AG20443 (cell line): ENCODE measurements around the gene LSM3.
A peak's percentile ranks its signal among the peaks of the same experiment; 100 is the strongest.
"Not testable (repeated sequence)": the region's sequence is repeated elsewhere in the genome, so short reads cannot be mapped to it uniquely, and the experiment has no call there.

Experiments
- DNase-seq: peaks from one replicate; pipeline ENCODE4 v3.0.0; 2012; ENCODE audit warnings: low spot score, mixed read lengths

The LSM3 gene

DNA sequence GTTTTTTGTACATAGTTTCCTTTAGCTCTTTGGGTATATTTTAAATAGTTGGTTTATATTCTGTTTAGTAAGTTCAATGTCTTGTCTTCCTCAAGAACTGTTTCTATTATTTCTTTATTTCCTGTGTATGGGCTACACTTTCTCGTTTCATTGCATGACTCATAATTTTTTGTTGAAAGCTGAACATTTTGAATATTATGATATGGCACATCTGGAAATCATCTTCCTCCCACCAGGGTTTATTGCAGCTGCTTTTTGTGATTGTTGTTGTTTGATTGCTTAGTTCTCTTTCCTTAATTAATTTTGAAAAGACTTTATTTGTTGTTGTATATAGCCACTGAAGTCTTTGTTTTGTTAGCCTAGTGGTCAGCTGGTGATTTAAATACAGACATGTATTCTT lies 43.8 kb downstream of the LSM3 start:
- no peak for DNase-seq

- no peak for DNase-seq
Observed at GRCh38 chr3:14222900-14223594, 44.4 kb downstream of the LSM3 start.

DNA sequence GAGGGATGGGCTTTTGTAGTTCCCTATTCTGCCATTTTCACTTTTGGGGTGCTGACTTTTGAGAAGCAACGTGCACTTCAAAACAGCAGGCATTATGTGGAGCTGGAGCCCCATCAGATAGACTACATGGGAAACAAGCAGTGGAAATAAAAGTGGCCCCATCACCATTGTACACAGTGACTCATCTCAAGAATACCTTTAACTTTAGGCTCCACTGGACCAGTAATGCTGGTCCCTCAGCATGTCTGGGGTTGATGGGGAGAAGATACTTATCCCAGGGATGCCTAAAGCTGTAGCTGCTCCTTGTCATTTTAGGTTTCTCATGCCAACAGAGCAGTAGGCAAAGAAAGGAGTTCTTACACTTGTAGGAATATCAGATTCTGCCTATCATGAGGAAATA lies 45.0 kb downstream of the LSM3 start:
- DNase-seq = no peak

DNA sequence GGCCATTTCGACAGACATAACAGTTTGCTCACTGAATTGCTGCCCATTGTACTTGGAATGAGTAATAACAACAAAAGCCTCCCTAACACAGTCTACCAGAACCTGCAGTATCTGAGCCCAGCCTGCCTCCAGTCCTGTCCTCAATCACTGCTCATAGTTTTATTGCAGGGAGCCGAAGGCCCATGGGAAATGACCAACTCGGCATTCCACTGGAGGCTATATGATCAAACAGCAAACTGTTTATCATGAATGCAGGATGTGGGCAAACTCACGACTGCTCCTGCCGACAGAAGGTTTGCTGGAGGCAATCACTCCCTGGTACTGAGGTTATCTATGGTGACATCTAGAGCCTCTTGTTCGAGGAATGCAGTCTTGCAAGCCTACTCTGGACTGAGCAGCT lies 46.3 kb downstream of the LSM3 start:
- no peak for DNase-seq

- no peak for DNase-seq
Observed at GRCh38 chr3:14225421-14225820, 46.8 kb downstream of the LSM3 start.

GRCh38 chr3:14226351-14226750 lies 47.7 kb downstream of the LSM3 start:
- DNase-seq = not testable (repeated sequence)

DNA sequence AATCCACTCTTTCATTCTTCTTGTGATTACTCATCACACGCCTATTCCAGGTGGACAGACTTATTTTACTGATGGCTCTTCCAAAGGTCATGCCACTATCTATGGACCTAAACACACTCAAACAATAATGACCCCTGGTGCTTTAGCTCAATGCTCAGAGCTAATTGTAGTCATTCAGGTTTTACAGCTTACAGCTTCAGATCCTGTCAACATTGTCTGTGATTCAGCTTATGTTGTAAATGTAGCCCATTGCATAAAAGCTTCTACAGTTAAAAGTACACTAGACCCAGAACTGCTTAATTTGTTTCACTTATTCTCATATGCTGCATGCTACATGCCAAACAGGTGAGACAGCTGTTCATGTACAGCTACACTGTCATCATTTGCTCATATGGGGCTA lies 49.2 kb downstream of the LSM3 start:
- no peak for DNase-seq

DNA sequence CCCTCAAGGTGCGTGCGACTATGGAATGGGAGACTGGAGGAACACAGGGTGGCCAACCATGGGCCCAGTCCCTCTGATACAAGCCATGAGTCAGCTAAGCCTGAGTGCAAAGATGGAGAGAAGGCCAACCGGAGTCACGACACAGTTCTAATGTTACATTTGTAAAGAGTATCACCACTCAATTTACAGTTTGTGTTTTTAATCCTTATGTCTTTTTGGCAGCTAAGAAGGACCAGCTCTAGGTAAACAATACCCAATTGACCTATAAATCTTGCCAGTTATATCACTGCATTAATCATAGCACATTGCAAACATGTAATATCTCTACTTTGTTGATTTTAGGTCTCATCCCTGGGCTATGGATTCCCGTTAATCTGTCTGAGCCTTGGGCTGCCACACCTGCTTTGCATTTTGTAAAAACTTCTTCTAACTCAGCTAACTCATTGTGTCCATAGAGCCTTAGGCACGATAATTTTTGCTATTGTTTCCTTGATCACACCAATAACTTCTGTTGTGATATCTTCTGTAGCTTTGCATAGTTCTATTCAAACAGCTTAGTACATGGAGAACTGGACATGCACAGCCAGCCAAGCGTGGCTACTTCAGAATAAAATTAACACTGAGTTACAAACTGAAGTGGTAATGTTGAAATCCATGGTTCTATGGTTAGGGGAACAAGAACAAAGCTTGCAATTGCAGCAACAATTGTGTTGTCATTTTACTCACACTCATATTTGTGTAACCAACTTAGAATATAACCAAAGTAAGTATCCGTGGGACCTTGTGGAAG lies 50.3 kb downstream of the LSM3 start:
- DNase-seq = no peak

GRCh38 chr3:14229695-14230094 lies 51.1 kb downstream of the LSM3 start:
- DNase-seq = not testable (repeated sequence)

DNA sequence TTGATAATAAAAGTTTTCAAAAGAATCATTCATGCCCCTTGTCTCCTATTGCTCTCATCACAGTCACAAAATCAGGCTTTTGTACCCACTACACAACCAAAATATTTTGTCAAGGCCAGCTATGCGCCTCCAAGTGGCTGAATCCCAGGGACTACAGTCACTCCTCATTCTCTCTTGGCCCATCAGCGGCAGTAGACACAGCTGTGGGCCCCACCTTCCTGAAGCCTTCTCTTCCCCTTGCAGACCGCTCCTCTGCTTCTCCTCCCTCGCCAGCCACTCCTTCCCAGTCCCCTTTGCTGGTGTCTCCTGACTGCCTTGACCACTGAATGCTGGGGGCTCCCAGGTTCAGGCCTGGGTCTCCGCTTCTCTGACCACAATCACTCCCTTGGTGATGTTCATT lies 52.1 kb downstream of the LSM3 start:
- no peak for DNase-seq

- no peak for DNase-seq
Observed at GRCh38 chr3:14231145-14231990, 52.8 kb downstream of the LSM3 start.

GRCh38 chr3:14231998-14232501 lies 53.4 kb downstream of the LSM3 start:
- peak; percentile 31 for DNase-seq

DNA sequence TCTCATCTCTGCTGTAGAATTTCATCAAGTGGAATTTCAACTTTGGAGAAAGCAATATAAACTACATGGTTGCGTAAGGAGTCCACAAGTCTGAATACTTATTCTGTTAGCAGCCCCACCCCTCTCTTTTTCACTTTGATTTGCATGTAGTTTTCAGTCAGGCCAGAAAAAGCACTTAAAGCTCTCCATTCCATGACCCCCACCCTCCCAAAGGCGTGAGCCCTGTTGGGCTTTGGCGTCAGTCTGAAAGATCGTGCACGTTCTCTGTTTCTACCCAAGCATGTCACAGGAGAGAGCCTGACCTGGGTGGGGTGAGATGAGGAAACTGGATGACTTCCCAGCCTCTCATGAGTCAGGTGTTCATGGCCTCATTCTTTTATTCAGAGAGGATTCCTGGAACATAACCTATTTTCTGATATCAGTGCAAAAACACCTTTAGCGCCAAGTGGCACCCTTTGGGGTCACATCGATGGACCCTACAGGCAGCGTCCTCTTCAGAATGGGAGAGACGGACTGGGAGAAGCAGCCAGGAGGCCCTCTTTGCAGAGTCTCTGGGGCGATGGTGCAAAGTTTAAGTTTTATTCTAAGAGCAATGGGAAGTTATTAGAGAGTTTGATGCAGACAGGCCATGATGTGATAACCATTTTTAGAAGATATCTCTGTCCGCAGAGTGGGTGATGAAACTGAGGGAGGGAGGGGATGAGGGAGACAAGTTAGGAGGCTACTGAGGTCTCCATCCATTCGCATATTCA lies 55.8 kb downstream of the LSM3 start:
- peak; percentile 35 for DNase-seq

GRCh38 chr3:14235003-14235911 lies 56.6 kb downstream of the LSM3 start:
- no peak for DNase-seq

GRCh38 chr3:14235912-14236295 lies 57.3 kb downstream of the LSM3 start:
- DNase-seq = peak; percentile 58

GRCh38 chr3:14236902-14237301 lies 58.3 kb downstream of the LSM3 start:
- DNase-seq = no peak

- no peak for DNase-seq
Observed at GRCh38 chr3:14237457-14237856, 58.8 kb downstream of the LSM3 start.

GRCh38 chr3:14238356-14238755 lies 59.7 kb downstream of the LSM3 start:
- no peak for DNase-seq

- DNase-seq = no peak
Observed at GRCh38 chr3:14238930-14239329, 60.3 kb downstream of the LSM3 start.

- DNase-seq = no peak
Observed at GRCh38 chr3:14239940-14240339, 61.3 kb downstream of the LSM3 start.

DNA sequence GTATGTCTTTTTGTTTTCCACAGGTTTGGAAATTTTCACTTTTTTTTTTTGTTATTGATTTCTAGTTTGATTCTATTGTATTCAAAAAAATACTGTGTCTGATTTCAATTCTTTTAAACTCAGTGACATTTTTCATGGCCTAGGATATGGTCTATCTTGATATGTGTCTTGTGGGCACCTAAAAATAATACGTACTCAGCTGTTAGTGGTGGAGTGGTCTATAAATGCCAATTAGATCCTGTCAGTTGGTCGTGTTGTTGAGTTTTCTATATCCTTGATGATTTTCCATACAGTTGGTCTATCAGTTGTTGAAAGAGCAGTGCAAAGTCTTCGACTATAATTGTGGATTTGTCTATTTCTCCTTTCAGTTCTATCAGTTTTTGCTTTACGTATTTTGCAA lies 61.7 kb downstream of the LSM3 start:
- no peak for DNase-seq
